Activated CD8-positive, alpha-beta memory T cell treated with anti-CD3 and anti-CD28 coated beads, Interleukin-2, amount 50 U/mL, for 4 hours (primary cell): ENCODE results near the gene MT4.

Experiments used
- DNase-seq: peaks from one replicate; pipeline ENCODE4 v3.0.0-alpha.2; 2020

Gene MT4

DNA sequence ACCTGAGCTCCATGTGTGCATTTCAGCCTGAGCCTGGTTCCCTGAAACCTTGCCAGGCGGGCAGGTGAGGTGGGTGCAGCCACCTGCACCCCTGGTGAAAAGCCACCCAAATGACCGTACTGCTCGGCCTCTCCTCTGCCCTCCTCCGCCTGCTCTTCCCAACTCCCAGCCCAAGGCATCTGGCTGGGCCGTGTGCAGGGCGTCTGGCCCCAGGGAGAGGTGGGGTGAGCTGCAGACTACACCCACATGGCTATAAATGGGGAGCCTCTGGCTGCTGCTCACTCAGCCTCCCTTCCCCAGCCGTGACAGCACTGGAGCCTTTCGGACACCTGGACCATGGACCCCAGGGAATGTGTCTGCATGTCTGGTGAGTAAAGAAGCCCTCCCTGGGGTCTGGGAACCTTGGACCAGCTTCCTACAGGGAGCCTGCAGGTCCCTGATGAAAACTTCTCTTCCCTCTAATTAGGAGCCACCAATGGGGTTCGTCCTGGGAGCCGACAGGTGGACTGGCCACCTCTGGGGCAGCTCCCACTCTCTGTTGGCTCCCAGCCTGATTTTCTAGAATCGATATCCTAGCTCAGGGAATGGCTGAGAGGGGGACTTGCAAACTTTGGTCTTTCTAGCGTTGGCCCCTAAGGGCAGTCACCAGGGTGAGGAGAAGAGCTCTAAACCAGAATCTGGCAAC, at the start of gene MT4:
Gene MT4 (plus strand): TSS at position 281 of the 685 bp plus-strand sequence. CDS start 56 bp downstream, at position 337.
- no peak for DNase-seq

DNA sequence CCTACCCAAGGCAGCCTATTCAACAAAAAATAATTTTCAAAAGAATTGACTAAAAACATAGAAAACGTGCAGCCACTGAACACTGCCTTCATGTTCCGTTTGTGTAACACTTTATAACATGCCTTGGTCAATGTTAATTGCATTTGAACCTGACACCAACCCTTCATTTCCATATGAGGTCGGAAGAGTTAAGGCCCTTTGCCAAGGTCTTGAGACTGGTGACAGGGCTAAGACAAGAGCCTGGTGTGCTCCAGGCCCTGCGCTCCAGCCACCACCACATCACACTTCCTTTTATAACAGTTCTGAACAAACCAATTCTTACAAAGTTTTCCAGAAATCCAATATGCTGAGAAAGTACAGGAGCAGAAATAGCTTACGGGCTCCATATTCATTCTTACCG, 49.2 kb upstream of the MT4 start:
- no peak for DNase-seq

DNA sequence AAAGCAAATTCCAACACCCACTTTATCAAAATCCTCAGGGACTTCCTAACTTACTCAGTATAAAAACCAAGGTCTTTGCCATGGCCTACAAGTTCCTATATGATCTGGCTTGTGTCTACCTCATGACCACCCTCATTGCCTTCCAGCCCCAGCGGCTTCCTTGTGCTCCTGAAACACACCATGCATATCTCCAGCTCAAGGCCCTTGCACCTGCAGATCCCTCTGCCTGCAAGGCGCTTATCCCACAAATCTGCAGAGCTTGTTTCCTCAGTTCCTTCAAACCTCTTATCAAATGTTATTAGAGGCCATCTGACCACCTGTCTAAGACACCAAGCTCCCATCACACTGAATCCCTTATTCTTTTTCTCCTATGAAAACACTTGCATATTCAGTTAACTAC, 47.7 kb upstream of the MT4 start:
- no peak for DNase-seq

DNA sequence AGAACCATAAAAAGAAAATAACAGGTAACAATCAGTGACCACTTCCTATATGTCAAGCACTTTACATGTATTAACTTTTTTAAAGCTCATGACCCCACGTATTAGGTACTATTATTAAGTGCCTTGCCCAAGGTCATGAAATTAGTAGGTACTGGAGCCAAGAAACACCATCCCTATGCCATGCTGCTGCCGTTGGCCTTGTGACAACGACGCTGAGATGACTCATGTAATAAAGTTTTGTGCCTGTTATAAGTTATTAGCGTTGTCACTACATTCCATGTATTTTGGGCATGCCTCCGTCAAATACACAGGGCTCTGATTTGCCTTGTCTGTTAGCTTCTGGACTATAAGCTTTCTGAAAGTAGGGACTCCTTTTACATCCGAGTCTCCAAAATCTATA, 46.4 kb upstream of the MT4 start:
- no peak for DNase-seq

DNA sequence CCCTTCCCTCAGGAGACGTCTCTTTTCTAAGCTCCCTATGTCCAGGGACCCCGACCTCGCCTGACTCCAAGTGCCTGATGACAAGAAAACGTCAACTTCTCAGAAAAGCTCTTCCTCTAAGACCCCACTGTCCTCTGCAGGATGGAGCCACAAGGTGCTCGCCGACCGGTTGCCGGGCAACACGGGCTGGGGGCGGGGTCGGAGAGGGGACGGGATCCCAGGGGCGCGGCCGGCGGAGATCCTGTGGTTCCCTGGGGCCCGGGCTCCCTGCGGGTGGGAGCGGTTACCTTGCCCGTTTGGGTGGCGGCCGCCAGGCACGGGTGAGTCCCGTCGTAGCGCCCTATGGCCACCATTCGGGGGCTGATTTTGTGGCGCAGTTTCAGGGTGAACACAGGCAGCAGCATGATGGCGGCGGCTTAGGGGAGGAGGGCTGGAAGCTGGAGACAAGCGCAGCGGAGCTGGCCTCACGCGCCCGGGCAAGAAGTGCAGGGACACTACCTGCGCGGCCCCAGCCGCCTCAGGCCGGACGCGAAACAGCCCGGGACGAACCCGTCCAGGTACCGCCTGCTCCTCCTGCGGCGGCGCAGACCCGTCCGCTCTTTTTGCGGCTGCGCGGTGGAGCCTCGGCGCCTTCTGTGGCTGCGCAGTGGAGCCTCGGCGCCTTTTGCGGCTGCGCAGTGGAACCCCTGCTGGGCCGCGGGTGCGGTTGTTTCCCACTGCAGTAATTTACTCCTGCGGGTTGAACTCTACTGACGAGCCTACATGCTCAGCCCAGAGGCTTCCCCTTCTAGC, 45.2 kb upstream of the MT4 start, which contains the start of gene BBS2:
Gene BBS2 (minus strand): TSS at position 566 of the 792 bp plus-strand sequence. CDS start 162 bp downstream, at position 404.
- DNase-seq = peak; percentile 90

DNA sequence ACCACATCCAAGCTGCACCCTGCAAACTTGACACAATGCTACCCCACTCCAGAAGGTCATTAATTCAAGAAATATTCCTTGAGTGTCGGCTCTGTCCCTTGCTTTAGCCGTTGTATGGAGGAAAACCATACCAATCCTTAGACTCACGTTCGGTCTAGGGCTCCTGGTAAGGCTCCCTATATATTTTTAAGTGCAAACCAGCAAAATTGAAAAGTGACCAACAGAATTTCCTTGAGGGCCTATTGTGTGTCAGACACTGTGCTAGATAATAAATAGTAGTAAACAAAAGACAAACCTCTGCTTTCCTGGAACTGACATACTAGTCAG, 44.7 kb upstream of the MT4 start:
- DNase-seq = no peak

DNA sequence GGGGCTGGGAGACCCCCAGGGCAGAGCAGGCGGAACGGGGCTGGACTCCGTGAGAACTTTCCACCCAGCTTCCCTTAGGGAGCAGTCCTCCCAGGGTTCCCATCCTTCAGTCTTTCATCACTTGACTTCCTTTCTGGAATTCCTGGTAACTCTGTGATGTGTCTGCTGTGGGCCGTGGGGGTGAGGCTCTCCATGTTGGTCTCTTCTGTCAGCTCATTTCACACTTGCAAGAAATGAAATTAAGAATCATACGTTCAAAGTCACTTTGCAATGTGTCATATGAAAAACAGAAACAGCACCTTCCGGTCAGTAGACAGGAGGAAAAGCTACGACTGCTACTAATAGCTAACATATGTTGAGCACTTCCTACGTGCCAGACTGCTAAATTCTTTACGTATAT, 39.6 kb upstream of the MT4 start:
- no peak for DNase-seq

DNA sequence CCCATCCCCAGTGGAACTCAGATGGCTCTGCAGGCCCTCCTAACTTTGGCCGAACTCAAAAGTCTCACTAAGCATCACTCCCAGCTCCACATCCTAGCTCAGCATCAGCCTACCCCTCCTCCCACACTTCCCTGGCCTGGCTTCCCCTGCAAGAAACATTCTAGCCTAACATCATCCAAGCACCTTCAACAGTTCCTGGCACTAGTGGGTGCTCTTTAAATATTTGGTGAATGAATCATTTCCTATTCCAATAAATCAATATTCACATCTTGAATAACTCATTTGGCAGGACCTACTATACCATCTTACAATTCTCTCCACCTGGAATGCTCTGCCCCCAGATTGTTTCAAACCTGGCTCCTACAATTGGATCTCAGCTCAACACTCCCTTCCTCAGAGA, 34.0 kb upstream of the MT4 start:
- DNase-seq = no peak

DNA sequence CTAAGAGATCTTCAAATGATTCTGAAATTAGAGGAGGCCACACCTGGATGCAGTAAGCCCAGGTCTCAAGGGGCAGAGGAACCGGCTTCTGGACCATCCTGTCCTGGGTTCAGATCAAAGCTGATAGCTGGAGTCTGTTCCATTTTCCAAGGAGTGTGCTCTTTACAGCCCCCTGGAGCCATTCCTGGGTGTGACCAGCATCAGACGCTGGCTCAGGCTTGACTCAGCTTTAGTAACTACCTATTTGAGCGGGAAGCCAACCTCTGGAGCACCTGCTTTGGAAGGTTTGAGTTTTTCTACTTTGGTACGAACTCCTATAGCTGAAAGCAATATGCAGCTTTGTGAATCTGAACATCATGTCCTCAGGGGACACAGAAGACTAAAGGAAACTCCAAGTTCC, 32.2 kb upstream of the MT4 start:
- DNase-seq = no peak

DNA sequence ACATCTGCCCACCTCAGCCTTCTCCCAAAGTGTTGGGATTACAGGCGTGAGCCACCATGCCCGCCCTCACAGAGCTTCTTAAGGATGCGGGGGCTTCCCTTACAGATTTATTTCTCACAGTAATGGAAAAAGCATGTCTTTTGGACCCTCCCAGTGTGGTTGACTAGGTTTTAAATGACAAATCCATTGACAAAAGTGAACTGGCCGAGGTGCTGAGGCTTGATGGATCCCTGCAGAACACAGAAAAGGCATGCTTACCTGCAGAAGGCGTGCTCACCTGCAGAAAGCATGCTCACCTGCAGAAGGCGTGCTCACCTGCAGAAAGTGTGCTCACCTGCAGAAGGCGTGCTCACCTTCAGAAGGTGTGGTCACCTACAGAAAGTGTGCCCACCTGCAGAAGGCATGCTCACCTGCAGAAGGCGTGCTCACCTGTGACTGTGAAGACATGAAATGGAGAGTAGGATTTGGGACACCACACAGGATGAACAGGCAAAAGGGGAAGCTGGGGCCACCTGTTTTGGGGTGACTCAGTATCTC, 30.0 kb upstream of the MT4 start:
- DNase-seq = no peak

DNA sequence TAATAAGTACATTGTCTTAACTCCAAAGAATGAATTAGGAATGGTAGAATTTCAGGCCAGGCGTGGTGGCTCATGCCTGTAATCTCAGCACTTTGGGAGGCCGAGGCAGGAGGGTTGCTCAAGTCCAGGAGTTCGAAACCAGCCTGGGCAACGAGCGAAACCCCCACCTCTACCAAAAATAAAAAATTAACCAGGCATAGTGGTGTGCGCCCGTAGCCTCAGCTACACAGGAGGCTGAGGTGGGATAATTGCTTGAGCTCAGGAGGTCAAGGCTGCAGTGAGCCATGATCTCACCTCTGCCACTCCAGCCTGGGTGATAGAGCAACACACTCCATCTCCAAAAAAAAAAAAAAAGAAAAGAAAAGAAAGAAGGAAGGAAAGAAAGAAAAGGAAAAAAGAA, 26.5 kb upstream of the MT4 start:
- DNase-seq = no peak

DNA sequence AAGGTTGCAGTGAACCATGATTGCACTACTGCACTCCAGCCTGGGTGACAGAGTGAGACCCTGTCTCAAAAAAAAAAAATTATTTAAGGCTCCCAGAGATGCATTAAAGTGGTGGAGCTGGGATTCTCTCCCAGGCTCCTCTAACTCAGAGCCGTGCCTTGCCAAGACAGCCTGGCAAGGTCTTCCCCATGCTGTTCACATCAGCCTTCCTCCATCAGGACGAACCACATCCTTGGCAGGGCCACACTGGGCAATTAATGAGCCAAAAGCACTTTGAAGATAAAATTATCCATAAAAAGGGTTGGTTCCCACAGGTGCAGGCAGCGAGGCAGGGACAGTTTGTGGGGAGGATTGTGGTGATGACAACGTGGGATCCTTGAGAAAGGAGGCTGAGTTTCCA, 25.2 kb upstream of the MT4 start:
- DNase-seq = no peak

DNA sequence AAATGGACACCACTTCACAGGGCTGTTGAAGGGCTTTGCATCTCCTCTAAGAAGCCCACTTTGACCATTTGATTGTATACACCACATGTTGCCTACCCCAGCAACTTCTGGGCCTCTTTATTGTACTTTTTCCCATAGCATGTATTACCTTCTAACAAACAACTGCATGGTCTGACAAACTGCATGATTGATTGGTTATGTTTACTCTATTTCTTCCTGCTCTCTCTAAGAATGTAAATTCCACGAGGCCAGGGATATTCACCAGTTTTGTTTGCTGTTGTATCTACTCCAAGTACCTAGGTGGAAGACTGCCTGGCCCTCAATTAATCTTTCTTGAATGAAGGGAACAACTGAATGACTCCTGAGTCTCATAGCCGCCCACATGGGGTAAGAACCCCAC, 22.8 kb upstream of the MT4 start:
- no peak for DNase-seq

DNA sequence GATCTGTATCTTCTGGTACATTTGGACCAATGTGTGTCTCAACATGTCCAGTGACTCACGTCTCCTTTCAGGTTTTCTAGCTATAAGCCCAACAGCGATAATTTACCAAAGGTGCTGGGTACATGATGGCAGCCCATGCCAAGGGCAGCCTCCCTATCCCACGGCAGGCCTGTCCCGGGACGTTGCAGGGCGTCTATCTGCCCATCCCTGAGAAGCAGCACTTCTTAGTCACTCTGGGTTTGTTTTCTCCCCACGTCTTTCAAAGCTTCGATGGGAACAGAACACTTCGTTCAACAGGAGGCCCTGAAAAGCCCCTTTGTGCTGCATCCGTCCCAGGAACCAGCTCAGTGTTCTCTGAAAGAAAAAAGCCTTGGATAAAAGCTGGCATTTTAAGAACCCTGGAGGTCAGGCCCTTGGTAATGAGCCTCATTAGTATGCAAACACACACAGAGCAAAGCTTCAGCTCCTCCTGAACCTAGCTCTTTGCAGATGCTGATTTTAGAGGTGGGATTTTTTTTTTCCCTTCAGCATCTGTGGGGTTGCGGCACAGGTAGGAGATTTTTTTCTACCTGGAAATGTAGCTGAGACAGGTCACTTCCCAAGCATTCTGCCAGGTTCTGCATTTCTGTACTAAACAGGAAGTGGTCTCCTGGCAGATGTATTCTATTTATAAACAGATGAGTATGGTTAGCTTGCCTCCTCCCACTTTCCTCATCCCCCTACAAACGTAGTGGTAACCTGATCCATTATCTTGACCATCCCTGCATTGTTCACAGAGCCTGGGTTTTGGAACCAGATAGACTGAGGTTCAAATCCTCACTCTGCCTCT, 17.5 kb upstream of the MT4 start:
- no peak for DNase-seq

DNA sequence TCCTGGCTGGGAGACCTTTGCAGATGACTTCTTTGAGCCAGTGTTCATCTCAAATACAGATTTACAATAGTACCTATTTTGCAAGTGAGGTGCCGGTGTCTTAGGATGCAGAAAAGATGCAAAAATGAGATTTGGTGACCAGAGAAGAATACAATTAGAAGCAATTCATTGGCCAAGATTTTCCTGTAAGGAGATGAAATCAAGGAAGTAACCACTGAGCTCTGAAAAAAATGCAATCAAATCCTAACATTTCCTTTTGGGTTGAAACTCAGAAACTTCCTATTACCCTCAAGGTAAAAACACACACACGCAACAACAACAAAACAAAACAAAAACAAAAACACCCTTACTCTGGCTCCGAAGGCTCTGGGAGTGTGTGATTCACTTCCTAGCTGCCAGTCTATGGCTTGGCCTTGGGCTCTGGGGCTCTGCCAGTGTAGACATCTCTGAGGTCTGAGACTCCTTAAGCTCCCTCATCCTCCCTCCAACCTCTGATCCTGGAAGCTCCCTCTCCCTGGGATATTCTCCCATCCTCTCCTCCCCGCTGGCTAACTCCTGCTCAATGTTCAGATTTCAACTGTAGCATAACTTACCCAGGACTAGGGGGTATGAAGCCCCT, 16.8 kb upstream of the MT4 start:
- DNase-seq = no peak

DNA sequence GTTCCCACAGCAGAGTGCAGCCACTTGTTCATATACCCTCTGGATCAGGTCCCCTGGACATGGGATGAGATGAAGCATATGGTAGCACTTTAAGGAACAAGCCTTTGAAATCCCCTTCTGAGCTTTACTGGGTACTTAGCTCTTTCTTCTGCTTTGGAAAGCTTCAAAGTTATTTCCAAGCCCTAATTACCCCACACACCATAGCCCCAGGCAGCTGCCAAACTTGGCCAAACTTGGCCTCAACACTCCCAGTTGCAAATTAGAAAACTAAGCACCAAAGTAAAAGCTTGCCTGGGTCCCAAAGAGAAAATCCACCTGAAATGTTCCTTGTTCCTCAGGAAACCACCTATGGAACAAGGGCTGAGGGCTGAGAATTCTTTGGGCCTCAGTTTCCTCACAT, 15.7 kb upstream of the MT4 start:
- no peak for DNase-seq

DNA sequence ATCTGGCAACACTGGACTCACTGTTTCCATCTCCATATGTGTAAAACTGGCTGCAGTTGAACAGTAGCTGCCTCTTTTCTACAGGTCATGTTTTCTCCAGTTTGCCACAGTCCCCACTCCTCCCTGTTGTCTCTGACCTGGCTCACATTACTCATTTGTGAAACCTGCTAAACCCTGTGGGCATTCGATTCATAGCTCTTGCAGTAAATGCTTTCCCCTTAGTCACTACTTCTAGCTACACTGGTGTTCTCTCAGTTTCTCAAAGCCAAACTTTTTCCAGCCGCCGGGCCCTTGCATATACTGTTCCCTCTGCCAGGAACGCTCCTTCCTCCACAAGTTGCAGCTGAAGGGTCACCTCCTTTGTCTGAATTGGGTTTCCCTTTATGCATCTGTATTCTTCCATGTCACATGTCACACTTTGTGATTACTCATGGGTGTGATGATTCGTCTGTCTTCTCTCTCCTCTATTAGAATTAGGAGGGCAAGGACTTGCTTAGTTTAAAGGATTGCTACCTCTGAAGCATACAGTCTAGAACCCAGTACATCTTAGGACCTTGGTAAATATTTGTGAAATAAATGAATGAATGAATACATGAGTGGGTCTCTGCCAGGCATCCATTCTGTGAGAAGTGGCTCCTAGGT, 15.0 kb upstream of the MT4 start:
- no peak for DNase-seq

DNA sequence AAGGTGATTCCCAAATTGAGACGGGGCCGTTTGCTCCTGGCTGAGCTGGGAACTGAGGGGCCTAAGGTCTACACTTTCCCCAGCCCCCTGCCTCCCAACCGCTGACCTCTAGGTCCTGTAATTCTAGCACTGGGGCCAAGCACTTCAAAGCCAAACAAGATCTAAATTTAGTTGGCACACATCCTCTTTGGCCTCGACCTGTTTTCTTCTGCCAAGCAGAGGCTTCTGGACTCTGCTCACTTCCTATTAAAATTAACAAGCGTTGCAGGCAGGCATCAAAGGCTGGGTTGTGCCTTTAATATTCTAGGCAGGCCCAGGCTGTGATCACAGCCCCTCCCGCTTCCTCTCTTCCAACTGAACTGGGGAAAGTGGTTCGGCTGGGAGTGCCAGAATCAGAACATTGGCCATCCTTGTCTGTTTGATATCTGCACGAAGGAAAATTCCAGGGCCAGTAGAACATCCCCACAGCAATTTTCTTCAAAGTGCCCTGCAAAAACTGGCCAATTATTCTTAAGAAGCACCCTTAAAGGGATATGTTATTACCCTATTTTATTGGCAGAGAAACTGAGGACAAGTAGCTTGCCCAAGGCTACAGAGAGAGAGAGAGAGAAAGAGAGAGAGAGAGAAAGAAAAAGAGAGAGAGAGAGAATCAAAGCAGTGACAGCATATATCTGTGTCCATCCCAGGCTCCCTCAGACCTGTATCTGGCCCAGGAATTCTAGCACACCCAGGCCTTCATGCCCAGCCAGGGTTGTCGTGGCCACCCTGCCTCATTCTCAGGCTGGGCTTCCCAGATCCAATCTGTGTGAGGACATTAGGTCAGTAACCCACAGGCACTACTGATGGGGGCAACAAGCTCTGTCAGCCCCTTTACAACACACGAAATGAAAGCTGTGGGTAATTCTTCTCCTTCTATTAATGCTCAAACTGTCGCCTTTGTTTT, 12.8 kb upstream of the MT4 start:
- no peak for DNase-seq

DNA sequence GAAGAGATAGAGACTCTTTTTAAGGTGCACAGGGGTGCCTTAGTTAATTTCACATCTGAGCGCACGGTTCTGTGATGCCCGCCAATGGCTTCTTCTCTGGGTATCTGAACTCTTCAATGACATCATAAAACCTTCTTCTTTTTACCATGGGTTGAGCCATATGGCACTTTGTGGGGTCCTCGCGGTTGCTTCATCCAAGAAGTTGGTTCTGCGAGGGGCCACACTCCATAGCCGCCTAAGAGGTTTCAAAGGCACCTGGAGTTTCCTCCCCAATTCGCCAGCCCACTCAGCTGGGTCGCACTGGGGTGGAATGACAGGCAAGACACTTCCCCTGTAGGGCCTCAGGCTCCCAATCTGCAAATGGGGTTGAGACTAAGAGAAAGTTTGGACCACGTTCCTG, 10.4 kb upstream of the MT4 start:
- no peak for DNase-seq

DNA sequence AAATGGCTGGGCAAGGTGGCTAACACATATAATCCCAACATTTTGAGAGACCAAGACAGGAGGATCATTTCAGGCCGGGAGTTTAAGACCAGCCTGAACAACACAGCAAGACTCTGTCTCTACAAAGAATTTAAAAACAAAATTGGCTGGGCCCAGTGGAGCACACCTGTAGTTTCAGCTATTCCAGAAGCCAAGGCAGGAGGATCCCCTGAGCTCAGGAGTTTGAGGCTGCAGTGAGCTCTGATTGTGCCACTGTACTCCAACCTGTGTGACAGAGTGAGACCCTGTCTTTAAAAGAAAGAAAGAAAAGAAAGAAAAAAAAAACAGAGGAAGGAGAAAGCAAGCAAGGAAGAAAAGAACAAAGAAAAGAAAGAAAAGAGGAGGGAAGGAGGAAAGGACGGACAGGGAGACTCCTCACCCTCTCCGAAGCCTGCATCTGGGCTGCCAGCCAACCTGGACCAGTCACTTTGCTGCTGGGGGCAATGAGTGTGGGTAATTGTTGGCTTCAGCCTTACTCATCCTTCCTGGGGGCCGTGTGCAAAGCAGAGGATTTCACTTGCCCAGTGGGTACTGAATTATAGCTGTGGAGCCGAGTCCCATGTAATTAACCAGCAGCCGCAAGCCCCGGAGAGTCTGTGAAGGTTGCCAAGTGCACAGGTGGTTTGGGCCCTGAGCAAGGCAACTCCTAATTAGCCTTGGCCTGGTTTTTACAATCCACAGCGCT, 6.7 kb upstream of the MT4 start:
- no peak for DNase-seq

DNA sequence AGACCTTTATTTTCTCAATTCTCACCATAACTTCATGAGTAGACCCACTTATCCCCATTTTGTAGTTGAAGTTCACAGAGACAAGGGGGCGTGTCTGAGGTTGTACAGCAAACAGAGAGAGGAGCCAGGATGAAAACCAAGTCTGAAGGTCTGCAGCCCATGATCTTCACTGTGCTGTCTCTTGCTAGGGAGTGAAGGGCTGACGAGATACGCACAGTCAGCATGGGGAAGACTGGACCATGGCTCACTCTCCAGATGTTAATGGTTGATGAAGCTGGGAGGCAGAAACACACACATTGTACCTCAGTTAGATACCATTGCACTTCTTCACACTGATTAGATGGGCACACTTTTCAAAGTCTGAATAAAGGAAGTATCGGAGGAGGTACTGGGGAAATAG, 5.8 kb upstream of the MT4 start:
- no peak for DNase-seq
